ENCODE data around the gene CRYAB.

Gene CRYAB

GRCh38 chr11:111871693-111872161, 39.8 kb downstream of the CRYAB start:
- Histone ChIP-seq H3K27ac (ENCODE audit: low read length, poor library complexity, severe bottlenecking) (no peak overlapping the region), H3K4me1 (ENCODE audit: control insufficient read depth, insufficient read depth, low read depth, low read length) (peaks cover 3% of the 10 kb centered on the region), H3K4ac (ENCODE audit: low read depth in 1 of 2, low read length in 2 of 2) (no peak overlapping the region), H3K79me1 (replicated peaks; ENCODE audit: low read length, poor library complexity, severe bottlenecking) (peaks cover 12% of the 10 kb centered on the region), H3K9ac (ENCODE audit: low read length) (peak overlapping the region; percentile 92), H2BK120ac (ENCODE audit: low read depth, low read length) (peak overlapping the region; percentile 2), H2BK12ac (ENCODE audit: low read length in 2 of 2) (no peak overlapping the region), H3K23ac (ENCODE audit: low read length in 2 of 2) (no peak overlapping the region), H2AK5ac (ENCODE audit: low read length, severe bottlenecking) (no peak overlapping the region), H3K18ac (ENCODE audit: low read depth in 1 of 2, low read length in 2 of 2) (no peak overlapping the region), H4K8ac (ENCODE audit: low read length) (no peak overlapping the region), H3K9me3 (ENCODE audit: control insufficient read depth, low read length) (no peaks in the 10 kb centered on the region), H3K27me3 (ENCODE audit: control insufficient read depth in 1 of 2, insufficient read depth in 1 of 2, low read length in 2 of 2) (no peaks in the 10 kb centered on the region), H2BK15ac (ENCODE audit: low read depth, poor library complexity, severe bottlenecking) (no peak overlapping the region), H2AFZ (ENCODE audit: low read depth, low read length) (peak overlapping the region; percentile 96), H3K36me3 (ENCODE audit: control insufficient read depth in 1 of 2, insufficient read depth in 2 of 2, low read depth in 1 of 2, low read length in 2 of 2) (peaks cover 5 to 40% of the 10 kb centered on the region in 2 experiments), H2BK5ac (ENCODE audit: low read depth, low read length, poor library complexity, severe bottlenecking) (no peak overlapping the region), H3K14ac (ENCODE audit: low read length in 2 of 2) (no peak overlapping the region), H4K91ac (ENCODE audit: low read length) (no peak overlapping the region), H3K4me3 (ENCODE audit: insufficient read depth in 1 of 2, low read depth in 1 of 2, low read length in 2 of 2) (peak overlapping the region in 1 of 2 experiments; percentile 94), H3K4me2 (ENCODE audit: low read length, poor library complexity, severe bottlenecking) (peak overlapping the region; percentile 77)
- WGBS, result 100% methylated on average over 1 of the region's 5 CpGs
- no peak for DNase-seq

- Histone ChIP-seq H3K14ac (ENCODE audit: low read length in 2 of 2) (peak within 1 kb of the TSS in 1 of 2 experiments; percentile 100), H4K91ac (ENCODE audit: low read length) (peak within 1 kb of the TSS; percentile 94), H2BK15ac (ENCODE audit: low read depth, poor library complexity, severe bottlenecking) (no peak within 1 kb of the TSS), H2AFZ (ENCODE audit: low read depth, low read length) (peak within 1 kb of the TSS; percentile 97), H3K9me3 (ENCODE audit: control insufficient read depth, low read length) (no peaks in the 10 kb centered on the region), H3K4me1 (ENCODE audit: control insufficient read depth, insufficient read depth, low read depth, low read length) (peaks cover 3% of the 10 kb centered on the region), H2AK5ac (ENCODE audit: low read length, severe bottlenecking) (no peak within 1 kb of the TSS), H3K4ac (ENCODE audit: low read depth in 1 of 2, low read length in 2 of 2) (peak within 1 kb of the TSS; percentile 76 to 95), H3K4me3 (ENCODE audit: insufficient read depth in 1 of 2, low read depth in 1 of 2, low read length in 2 of 2) (peak within 1 kb of the TSS; percentile 94 to 98), H2BK5ac (ENCODE audit: low read depth, low read length, poor library complexity, severe bottlenecking) (peak within 1 kb of the TSS; percentile 93), H3K27ac (ENCODE audit: low read length, poor library complexity, severe bottlenecking) (peak within 1 kb of the TSS; percentile 83), H3K9ac (ENCODE audit: low read length) (peak within 1 kb of the TSS; percentile 92), H3K4me2 (ENCODE audit: low read length, poor library complexity, severe bottlenecking) (peak within 1 kb of the TSS; percentile 77), H3K79me1 (replicated peaks; ENCODE audit: low read length, poor library complexity, severe bottlenecking) (peaks cover 12% of the 10 kb centered on the region), H4K8ac (ENCODE audit: low read length) (peak within 1 kb of the TSS; percentile 99), H2BK12ac (ENCODE audit: low read length in 2 of 2) (peak within 1 kb of the TSS in 1 of 2 experiments; percentile 77), H3K27me3 (ENCODE audit: control insufficient read depth in 1 of 2, insufficient read depth in 1 of 2, low read length in 2 of 2) (no peaks in the 10 kb centered on the region), H2BK120ac (ENCODE audit: low read depth, low read length) (peak within 1 kb of the TSS; percentile 2), H3K18ac (ENCODE audit: low read depth in 1 of 2, low read length in 2 of 2) (peak within 1 kb of the TSS; percentile 99 to 100), H3K36me3 (ENCODE audit: control insufficient read depth in 1 of 2, insufficient read depth in 2 of 2, low read depth in 1 of 2, low read length in 2 of 2) (peaks cover 7 to 40% of the 10 kb centered on the region in 2 experiments), H3K23ac (ENCODE audit: low read length in 2 of 2) (peak within 1 kb of the TSS in 1 of 2 experiments; percentile 85)
- WGBS, result under 1% methylated on average over 50 of the region's 51 CpGs
- DNase-seq, result peak; percentile 89
These were observed 40.5 kb downstream of the CRYAB start, which contains the start of gene ALG9 for GRCh38 chr11:111870886-111871692. ALG9 (minus strand) TSS chr11:111871581; CDS start chr11:111871482, 99 bp downstream.

DNA sequence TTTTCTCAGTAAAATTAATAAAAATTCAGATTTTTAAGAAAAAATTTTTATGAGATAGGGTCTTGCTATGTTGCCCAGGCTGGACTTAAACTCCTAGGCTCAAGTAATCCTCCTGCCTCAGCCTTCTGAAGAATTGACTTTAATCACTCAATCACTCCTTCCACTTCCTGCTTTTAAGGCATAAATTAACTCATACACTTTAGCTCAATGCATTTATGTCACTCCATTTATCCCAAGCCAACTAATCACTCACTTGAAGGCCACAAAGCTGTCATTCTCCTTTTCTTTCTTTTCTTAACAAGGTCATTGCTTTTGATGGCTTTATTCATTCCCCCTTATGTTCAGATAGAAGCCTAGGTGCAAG, 41.1 kb downstream of the CRYAB start:
- Histone ChIP-seq H3K4me2 (ENCODE audit: low read length, poor library complexity, severe bottlenecking) (peak overlapping the region; percentile 77), H3K9me3 (ENCODE audit: control insufficient read depth, low read length) (no peaks in the 10 kb centered on the region), H4K91ac (ENCODE audit: low read length) (no peak overlapping the region), H3K4ac (ENCODE audit: low read depth in 1 of 2, low read length in 2 of 2) (no peak overlapping the region), H3K14ac (ENCODE audit: low read length in 2 of 2) (no peak overlapping the region), H2AK5ac (ENCODE audit: low read length, severe bottlenecking) (no peak overlapping the region), H3K9ac (ENCODE audit: low read length) (peak overlapping the region; percentile 92), H3K36me3 (ENCODE audit: control insufficient read depth in 1 of 2, insufficient read depth in 2 of 2, low read depth in 1 of 2, low read length in 2 of 2) (peaks cover 7 to 40% of the 10 kb centered on the region in 2 experiments), H3K27me3 (ENCODE audit: control insufficient read depth in 1 of 2, insufficient read depth in 1 of 2, low read length in 2 of 2) (no peaks in the 10 kb centered on the region), H4K8ac (ENCODE audit: low read length) (no peak overlapping the region), H3K23ac (ENCODE audit: low read length in 2 of 2) (no peak overlapping the region), H3K79me1 (replicated peaks; ENCODE audit: low read length, poor library complexity, severe bottlenecking) (peaks cover 12% of the 10 kb centered on the region), H2BK120ac (ENCODE audit: low read depth, low read length) (no peak overlapping the region), H2BK15ac (ENCODE audit: low read depth, poor library complexity, severe bottlenecking) (no peak overlapping the region), H3K27ac (ENCODE audit: low read length, poor library complexity, severe bottlenecking) (peak overlapping the region; percentile 35), H3K18ac (ENCODE audit: low read depth in 1 of 2, low read length in 2 of 2) (no peak overlapping the region), H2BK12ac (ENCODE audit: low read length in 2 of 2) (no peak overlapping the region), H3K4me1 (ENCODE audit: control insufficient read depth, insufficient read depth, low read depth, low read length) (peaks cover 3% of the 10 kb centered on the region), H3K4me3 (ENCODE audit: insufficient read depth in 1 of 2, low read depth in 1 of 2, low read length in 2 of 2) (peak overlapping the region in 1 of 2 experiments; percentile 94), H2BK5ac (ENCODE audit: low read depth, low read length, poor library complexity, severe bottlenecking) (no peak overlapping the region), H2AFZ (ENCODE audit: low read depth, low read length) (peak overlapping the region; percentile 97)
- no peak for DNase-seq

- H3K18ac ChIP-seq (ENCODE audit: low read depth in 1 of 2, low read length in 2 of 2), result no peak overlapping the region
- no peak overlapping the region for H2AK5ac ChIP-seq (ENCODE audit: low read length, severe bottlenecking)
- no peak overlapping the region for H3K14ac ChIP-seq (ENCODE audit: low read length in 2 of 2)
- no peaks in the 10 kb centered on the region for H3K27me3 ChIP-seq (ENCODE audit: control insufficient read depth in 1 of 2, insufficient read depth in 1 of 2, low read length in 2 of 2)
- H3K23ac ChIP-seq (ENCODE audit: low read length in 2 of 2), result no peak overlapping the region
- no peak overlapping the region for H3K4ac ChIP-seq (ENCODE audit: low read depth in 1 of 2, low read length in 2 of 2)
- WGBS, result 100% methylated on average over 1 of the region's 1 CpG
- H2BK15ac ChIP-seq (ENCODE audit: low read depth, poor library complexity, severe bottlenecking), result no peak overlapping the region
- peaks cover 7 to 40% of the 10 kb centered on the region in 2 experiments for H3K36me3 ChIP-seq (ENCODE audit: control insufficient read depth in 1 of 2, insufficient read depth in 2 of 2, low read depth in 1 of 2, low read length in 2 of 2)
- peaks cover 3% of the 10 kb centered on the region for H3K4me1 ChIP-seq (ENCODE audit: control insufficient read depth, insufficient read depth, low read depth, low read length)
- H4K8ac ChIP-seq (ENCODE audit: low read length), result no peak overlapping the region
- H3K4me2 ChIP-seq (ENCODE audit: low read length, poor library complexity, severe bottlenecking), result no peak overlapping the region
- H2BK5ac ChIP-seq (ENCODE audit: low read depth, low read length, poor library complexity, severe bottlenecking), result no peak overlapping the region
- H4K91ac ChIP-seq (ENCODE audit: low read length), result no peak overlapping the region
- H3K27ac ChIP-seq (ENCODE audit: low read length, poor library complexity, severe bottlenecking), result no peak overlapping the region
- no peak overlapping the region for H2AFZ ChIP-seq (ENCODE audit: low read depth, low read length)
- peak overlapping the region in 1 of 2 experiments; percentile 94 for H3K4me3 ChIP-seq (ENCODE audit: insufficient read depth in 1 of 2, low read depth in 1 of 2, low read length in 2 of 2)
- H3K9me3 ChIP-seq (ENCODE audit: control insufficient read depth, low read length), result no peaks in the 10 kb centered on the region
- peaks cover 12% of the 10 kb centered on the region for H3K79me1 ChIP-seq (replicated peaks; ENCODE audit: low read length, poor library complexity, severe bottlenecking)
- no peak overlapping the region for H2BK120ac ChIP-seq (ENCODE audit: low read depth, low read length)
- peak overlapping the region; percentile 92 for H3K9ac ChIP-seq (ENCODE audit: low read length)
- no peak for DNase-seq
- H2BK12ac ChIP-seq (ENCODE audit: low read length in 2 of 2), result no peak overlapping the region
These were observed 41.5 kb downstream of the CRYAB start for GRCh38 chr11:111870113-111870512.

Measured in mesenchymal stem cell (in vitro differentiated cells and primary cell).